Measurements from ENCODE around the gene ARHGEF6.
"Not testable (repeated sequence)": the region's sequence is repeated elsewhere in the genome, so short reads cannot be mapped to it uniquely, and the experiment has no call there.

DNA sequence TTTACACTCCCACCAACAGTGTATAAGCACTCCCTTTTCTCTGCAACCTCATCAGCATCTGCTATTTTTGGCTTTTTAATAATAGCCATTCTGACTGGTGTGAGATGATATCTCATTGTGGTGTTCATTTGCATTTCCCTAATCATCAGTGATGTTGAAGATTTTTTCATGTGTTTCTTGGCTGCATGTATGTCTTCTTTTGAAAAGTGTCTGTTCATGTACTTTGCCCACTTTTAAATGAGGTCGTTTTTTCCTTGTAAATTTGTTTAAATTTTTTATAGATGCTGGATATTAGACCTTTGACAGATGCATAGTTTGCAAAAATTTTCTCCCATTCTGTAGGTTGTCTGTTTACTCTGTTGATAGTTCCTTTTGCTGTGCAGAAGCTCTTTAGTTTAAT is 14.4 kb upstream of the ARHGEF6 start:
- TF ChIP-seq, protein P1, sequence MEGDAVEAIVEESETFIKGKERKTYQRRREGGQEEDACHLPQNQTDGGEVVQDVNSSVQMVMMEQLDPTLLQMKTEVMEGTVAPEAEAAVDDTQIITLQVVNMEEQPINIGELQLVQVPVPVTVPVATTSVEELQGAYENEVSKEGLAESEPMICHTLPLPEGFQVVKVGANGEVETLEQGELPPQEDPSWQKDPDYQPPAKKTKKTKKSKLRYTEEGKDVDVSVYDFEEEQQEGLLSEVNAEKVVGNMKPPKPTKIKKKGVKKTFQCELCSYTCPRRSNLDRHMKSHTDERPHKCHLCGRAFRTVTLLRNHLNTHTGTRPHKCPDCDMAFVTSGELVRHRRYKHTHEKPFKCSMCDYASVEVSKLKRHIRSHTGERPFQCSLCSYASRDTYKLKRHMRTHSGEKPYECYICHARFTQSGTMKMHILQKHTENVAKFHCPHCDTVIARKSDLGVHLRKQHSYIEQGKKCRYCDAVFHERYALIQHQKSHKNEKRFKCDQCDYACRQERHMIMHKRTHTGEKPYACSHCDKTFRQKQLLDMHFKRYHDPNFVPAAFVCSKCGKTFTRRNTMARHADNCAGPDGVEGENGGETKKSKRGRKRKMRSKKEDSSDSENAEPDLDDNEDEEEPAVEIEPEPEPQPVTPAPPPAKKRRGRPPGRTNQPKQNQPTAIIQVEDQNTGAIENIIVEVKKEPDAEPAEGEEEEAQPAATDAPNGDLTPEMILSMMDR (conservative IDR thresholded peaks at IDR 0.05; ENCODE audit: low read length) = not testable (repeated sequence)
- TF ChIP-seq EZH2phosphoT487 (IDR thresholded peaks at IDR 0.05; ENCODE audit: borderline replicate concordance) = not testable (repeated sequence)

Data from Loucy (cell line).